ENCODE data around the gene KIRREL3. TPM values are rescaled to one million over a fixed set of nuclear protein-coding genes. Genes with fewer than 3 reads are reported as not detected.

Gene KIRREL3
- total RNA-seq, 2 donors from 2014 or later, result 0.61 to 0.64 TPM

GRCh38 chr11:126567419-126567818 is 433.2 kb downstream of the KIRREL3 start:
- H3K9ac ChIP-seq (ENCODE audit: low read depth in 2 of 2, low read length in 2 of 2), result no peak overlapping the region
- intact Hi-C loops (cut with DNase I), result no loop called here
- no peak for DNase-seq
- no peak for TF ChIP-seq CTCF (IDR thresholded peaks at IDR 0.05)
- H3K27ac ChIP-seq, result no peak overlapping the region
- no peaks in the 10 kb centered on the region for H3K36me3 ChIP-seq
- no peaks in the 10 kb centered on the region for H3K9me3 ChIP-seq
- no peak overlapping the region for H3K4me3 ChIP-seq
- no peaks in the 10 kb centered on the region for H3K27me3 ChIP-seq
- no peaks in the 10 kb centered on the region for H3K4me1 ChIP-seq

- H3K36me3 ChIP-seq, result no peaks in the 10 kb centered on the region
- H3K4me3 ChIP-seq, result no peak overlapping the region
- H3K27me3 ChIP-seq, result no peaks in the 10 kb centered on the region
- intact Hi-C loops (cut with DNase I), result no loop called here
- no peaks in the 10 kb centered on the region for H3K9me3 ChIP-seq
- H3K9ac ChIP-seq (ENCODE audit: low read depth in 2 of 2, low read length in 2 of 2), result no peak overlapping the region
- DNase-seq, result no peak
- TF ChIP-seq CTCF (IDR thresholded peaks at IDR 0.05), result no peak
- H3K27ac ChIP-seq, result no peak overlapping the region
- no peaks in the 10 kb centered on the region for H3K4me1 ChIP-seq
Observed at GRCh38 chr11:126564566-126564965, 436.0 kb downstream of the KIRREL3 start.

GRCh38 chr11:126561327-126561893 is 439.2 kb downstream of the KIRREL3 start:
- Histone ChIP-seq H3K36me3 (no peaks in the 10 kb centered on the region), H3K9me3 (no peaks in the 10 kb centered on the region), H3K4me3 (no peak overlapping the region), H3K27me3 (no peaks in the 10 kb centered on the region), H3K27ac (no peak overlapping the region), H3K9ac (ENCODE audit: low read depth in 2 of 2, low read length in 2 of 2) (no peak overlapping the region), H3K4me1 (no peaks in the 10 kb centered on the region)
- TF ChIP-seq CTCF (IDR thresholded peaks at IDR 0.05), result no peak
- DNase-seq, result peak; percentile 21
- intact Hi-C loops (cut with DNase I), result no loop called here

GRCh38 chr11:126560221-126560620 is 440.3 kb downstream of the KIRREL3 start:
- Histone ChIP-seq H3K9ac (ENCODE audit: low read depth in 2 of 2, low read length in 2 of 2) (no peak overlapping the region), H3K27me3 (no peaks in the 10 kb centered on the region), H3K9me3 (no peaks in the 10 kb centered on the region), H3K36me3 (no peaks in the 10 kb centered on the region), H3K4me3 (no peak overlapping the region), H3K27ac (no peak overlapping the region), H3K4me1 (no peaks in the 10 kb centered on the region)
- intact Hi-C loops (cut with DNase I), result no loop called here
- TF ChIP-seq CTCF (IDR thresholded peaks at IDR 0.05), result no peak
- DNase-seq, result no peak

GRCh38 chr11:126548581-126549550 is 451.7 kb downstream of the KIRREL3 start:
- H3K9ac ChIP-seq (ENCODE audit: low read depth in 2 of 2, low read length in 2 of 2), result no peak overlapping the region
- no peak for TF ChIP-seq CTCF (IDR thresholded peaks at IDR 0.05)
- DNase-seq, result no peak
- intact Hi-C loops (cut with DNase I), result no loop called here
- no peaks in the 10 kb centered on the region for H3K27me3 ChIP-seq
- H3K36me3 ChIP-seq, result no peaks in the 10 kb centered on the region
- H3K9me3 ChIP-seq, result no peaks in the 10 kb centered on the region
- no peak overlapping the region for H3K27ac ChIP-seq
- H3K4me3 ChIP-seq, result no peak overlapping the region
- no peaks in the 10 kb centered on the region for H3K4me1 ChIP-seq
